Kidney glomerular epithelial cell (primary cell): ENCODE results near the gene TP73.
"Not testable (repeated sequence)": the region's sequence is repeated elsewhere in the genome, so short reads cannot be mapped to it uniquely, and the experiment has no call there.

Source experiments
- DNase-seq: peaks from one replicate; lab custom pipeline; 2025; lab: John Stamatoyannopoulos, UW

Gene TP73

DNA sequence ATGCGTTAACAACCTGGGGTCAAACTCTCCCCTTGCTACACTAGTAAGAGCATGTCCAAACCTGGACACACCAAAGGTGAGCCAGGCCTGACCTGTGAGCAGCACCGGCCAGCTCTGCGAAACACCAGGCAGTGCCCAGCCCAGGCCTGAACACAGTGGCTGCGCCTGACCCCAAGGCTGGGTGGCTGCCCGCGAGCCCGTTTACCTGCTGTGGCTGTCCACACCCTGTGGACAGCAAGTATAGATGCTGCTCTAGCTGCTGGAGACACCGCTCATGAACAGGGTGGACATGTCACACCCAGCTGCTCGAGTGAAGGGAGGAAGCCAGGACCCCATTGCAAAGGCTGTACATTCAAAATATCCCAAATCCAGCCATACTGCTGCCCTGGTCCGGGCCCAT is 92.3 kb downstream of the TP73 start:
- no peak for DNase-seq

DNA sequence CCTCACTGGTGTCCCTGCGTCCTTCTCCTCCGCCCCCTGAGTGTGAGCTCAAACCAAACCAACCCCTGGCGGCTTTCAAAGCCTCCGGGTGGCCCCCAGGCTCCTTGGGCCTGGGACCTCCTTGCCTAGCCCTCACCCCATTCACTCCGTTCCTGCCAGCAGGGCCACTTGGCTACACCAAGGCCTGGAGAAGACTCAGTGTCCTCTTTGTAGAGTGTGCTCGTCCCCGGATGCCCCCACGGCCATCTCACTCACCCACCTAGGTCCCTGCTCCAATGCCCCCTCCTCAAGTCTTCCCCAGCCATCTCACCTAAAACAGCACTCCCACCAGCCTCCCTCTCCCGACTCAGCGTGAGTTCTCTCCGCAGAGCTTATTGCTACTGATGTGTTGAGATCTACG is 92.8 kb downstream of the TP73 start:
- DNase-seq: no peak

DNA sequence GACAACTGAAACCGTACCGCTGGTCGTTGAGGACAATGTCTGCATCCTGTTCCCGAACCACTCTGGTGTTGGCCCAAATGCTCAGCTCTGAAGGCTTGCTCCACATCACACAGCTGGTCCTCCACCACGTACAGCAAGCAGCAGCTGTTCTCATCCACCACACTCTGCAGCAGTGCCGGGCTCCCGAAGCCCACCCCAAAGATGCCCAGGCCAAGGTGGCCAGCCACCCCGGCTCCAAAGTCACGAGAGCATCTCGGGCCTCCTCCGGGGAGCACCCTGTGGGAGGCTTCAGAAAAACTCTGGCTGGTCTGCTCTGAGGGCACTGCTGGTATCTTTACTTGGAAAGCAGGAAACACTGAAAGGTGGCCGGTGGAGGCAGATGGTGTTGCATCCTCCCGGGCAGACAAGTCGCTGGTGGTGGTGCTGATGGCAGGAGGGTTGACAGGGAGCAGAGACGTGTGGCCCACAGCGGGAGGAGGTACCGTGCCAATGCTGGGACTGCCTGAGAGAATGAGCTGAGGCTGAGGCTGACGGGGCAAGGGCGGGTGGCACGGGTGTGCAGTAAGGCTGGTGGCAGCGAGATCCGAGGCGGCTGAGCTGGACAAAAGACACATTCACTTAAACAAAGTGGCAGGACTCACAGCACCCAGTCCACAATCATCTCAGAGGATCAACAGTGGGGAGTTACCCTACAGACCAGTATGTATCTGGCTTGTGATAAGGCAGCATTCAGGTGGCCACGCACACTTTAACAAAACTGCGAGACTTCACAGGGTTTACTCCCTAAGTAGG is 93.5 kb downstream of the TP73 start:
- no peak for DNase-seq

DNA sequence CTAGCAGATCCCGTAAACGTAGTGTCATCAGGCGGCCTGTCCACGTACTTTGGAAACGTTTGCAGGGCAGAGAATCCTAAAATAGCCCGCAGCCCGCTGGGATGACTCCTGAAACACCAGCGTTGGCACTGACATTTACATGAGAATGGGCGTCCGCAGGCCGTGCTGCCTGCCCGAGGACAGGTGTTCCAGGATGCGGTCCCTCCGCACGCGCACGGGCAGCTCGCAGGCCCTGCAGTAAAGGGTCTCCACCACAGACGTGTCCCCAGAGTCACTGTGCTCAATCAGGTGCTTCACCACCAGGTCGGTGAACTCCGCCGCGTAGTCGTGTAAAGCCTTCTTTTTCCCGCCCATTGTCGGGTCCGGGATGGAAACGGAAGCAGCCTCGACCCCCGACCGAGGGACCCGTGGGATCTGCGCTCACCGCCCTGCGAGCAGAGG is 94.1 kb downstream of the TP73 start:
- DNase-seq: no peak

DNA sequence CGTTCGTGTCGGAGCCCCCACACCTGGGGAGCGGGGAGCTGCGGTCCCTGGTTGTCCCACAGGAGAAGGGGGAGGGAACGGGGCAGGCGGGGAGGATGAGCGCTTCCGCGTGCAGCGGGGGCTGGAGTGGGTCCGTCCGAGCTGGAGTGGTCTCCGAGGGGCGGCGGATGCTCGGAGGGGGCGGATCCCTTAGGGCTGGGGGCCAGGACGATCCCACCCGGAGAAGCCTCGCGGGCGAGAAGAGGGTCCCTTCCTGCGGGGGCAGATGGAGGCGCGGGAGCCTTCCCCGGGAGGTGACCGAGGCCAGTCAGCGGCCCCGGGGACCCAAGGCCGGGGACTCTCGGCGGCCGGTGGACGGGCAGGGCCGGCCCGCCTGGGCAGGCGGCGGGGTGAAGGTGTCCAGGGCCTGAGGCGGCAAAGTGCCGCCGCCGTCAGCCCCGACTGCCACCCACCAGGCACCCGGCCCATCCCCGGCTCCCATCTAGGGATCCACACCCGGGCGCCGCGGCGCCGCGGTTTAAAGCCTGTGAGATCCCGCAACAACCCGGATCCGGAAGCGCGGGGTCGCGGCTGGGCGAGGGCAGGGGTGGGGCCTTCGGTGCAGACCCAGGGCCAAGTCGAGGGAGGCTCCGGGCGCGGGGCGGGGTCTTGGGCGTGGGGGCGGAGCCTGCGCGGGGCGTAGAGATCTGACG is 94.7 kb downstream of the TP73 start:
- DNase-seq: peak; percentile 58

DNA sequence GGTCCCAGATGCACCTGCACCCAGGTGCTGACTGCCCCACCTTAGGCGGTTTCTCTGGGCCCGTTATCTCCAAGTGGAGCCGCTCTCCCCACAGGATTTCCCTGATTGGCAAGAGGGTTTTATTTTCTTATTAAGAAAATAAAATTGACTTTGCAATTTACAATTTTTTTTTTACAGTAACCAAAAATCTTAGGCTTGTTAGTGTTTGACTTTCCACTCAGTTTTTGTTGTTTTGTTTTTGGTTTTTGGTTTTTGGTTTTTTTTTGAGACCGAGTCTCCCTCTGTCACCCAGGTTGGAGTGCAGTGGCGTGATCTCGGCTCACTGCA is 95.2 kb downstream of the TP73 start:
- DNase-seq: no peak

DNA sequence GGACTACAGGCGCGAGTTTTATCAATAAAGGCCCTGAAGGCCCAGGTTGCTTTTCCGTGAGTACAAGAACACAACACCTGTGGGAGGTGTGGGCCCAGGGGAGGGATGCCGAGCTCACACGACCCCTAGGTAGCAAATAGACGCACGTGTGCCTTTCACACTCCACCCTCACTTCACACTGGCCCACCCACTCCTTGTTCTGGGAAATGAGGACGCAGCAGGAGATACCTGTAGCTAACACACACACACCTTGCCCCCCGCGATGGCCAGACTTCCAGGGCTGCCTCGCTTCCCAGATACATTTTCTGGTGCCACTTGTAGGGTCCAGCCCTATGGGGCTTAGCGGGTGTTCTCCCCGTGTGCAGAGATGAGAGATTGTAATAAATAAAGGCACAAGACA is 95.6 kb downstream of the TP73 start:
- DNase-seq: no peak

DNA sequence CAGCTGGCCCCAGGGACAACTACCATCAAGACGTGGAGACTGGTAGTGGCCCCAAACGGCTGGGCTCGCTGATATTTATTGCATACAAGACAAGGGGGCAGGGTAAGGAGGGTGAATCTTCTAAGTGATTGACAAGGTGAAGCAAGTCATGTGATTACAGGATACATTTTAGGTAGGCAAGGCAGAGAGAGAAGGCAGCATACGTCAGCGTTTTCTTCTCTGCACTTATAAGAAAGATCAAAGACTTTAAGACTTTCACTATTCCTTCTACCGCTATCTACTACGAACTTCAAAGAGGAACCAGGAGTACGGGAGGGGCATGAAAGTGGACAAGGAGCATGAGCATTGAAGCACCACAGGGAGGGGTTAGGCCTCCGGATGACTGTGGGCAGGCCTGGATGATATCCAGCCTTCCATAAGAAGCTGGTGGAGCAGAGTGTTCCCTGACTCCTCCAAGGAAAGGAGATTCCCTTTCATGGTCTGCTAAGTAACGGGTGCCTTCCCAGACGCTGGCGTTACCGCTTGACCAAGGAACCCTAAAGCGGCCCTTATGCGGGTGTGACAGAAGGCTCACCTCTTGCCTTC is 96.1 kb downstream of the TP73 start:
- DNase-seq: not testable (repeated sequence)

DNA sequence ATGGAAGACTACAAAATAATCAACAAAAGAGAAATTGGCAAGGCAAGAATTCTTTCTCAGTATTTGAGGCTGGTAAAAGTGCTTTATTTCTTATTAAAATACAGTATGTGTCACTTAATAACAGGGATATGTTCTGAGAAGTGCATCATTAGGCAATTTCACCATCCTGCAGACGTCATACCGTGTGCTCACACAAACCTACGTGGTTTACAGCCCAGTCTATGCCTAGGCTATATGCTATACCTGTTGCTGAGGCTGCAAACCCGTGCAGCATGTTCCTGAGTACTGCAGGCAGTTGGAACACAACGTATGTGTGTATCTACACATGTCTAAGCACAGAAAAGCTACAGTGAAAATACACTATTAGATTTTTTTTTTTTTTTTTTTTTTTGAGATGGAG is 97.2 kb downstream of the TP73 start:
- DNase-seq: no peak

DNA sequence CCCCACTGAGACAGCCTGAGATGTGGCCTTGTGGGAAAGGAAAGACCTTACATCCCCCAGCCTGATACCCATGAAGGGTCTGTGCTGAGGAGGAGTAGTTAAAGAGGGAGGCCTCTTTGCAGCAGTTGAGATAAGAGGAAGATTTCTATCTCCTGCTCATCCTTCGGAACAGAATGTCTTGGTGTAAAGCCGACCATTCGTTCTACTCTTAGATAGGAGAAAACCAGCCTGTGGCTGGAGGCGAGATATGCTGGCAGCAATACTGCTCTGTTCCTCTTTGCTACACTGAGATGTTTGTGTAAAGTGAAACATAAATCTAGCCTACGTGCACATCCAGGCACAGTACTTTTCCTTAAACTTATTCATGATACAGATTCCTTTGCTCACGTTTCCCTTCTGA is 98.4 kb downstream of the TP73 start:
- no peak for DNase-seq

DNA sequence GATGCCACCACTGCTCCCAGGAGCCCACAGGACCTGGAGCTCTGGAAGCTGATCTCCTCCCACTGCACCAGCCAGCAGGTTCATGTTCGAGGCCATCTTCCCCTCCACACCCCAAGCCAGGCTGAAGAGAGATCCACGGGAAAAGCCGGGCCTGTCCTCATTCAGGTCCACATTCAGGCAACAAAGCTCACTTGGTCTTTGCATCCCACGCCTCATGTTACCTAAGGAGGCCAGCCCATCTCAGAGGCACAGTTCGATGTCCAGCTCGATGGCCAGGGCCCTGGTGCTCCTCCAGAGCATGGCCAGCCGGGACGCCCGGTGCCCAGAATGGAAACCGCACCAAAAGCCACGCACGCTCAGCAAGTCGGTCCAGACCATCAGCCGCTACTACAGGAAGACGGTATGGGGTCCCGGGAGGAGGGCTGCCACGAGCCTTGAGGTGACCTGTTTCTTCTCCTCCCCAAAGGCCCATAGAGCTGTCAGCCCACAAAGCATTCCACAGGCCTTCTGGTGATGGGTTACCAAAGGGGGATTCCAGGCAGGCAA is 100.2 kb downstream of the TP73 start, which contains the start of gene CCDC27:
CCDC27 (plus strand) TSS at position 51 of the 546 bp plus-strand sequence; CDS start at position 83, 32 bp downstream.
- no peak for DNase-seq

DNA sequence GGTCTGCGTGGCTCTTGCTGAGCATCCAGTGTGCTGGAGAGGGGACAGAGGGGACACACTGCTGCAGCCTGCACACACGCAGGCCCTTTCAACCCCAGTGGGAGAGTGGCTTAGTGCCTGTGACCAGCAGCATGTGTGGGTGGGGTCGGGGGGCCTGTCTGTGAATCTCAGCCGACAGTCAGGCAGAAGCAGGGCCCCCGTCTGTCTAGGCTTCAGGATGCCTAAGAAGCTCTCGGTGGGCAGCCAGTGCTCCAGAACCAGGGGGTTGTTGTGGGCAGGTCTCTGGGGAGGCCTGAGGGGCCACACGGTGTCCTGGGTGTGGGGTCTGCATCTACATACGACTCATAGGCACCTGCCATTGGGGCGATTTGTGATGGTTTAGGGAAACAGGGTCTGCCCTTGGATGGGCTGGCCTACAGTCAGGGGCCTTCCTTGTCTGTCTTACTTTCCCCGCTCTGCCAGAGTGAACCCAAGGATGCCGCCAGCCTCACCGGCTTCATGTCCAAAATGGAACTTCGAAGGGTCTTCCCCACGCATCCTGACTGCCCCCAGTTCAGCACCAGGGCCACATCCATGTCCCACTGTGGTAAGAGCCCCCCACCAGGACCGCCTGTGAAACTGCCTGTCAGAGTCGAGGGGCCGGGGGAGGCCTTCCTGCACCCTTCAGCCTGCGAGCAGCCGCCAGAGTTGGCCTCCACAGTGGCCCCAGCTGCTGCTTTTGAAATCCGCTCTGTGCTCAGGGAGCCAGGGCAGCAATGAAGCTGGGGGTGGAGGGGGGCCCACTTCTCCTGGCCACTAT is 101.5 kb downstream of the TP73 start:
- no peak for DNase-seq

DNA sequence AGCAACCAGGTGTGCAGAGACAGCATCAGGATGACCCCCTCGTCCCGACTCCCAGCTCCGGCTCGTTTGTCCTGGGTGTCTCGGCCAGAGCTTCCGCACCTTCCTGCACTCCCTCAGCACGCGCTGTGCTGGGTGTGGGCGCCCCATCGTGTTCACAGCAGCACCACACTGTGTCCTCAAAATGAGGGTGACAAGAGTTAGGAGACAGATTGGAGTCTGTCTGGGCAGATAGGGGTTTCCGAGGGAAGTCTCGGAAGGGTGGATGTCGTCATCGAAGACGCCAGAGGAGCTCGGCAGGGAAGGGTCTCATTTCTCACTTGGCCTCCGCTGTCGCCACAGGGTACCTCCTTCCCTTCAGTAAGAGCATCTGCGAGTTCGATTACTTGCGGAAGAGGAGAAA is 104.1 kb downstream of the TP73 start:
- DNase-seq: no peak

DNA sequence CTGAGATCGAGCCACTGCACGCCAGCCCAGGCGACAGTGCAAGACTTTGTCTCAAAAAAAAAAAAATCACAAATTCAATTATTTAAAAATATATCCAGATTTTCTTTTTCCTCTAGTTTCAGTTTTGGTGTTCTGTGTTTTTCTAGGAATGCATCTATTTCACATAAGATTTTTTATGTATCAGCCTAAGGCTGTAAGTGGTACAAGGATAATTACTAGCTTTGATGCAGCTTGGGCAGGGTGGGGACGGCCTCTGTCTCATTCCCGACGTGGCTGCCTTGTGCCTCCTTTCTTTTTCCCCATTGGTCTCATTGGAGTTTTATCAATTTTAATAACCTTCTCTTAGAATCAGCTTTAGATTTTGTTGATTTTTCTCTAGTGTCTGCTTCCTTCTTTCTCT is 106.8 kb downstream of the TP73 start:
- no peak for DNase-seq

DNA sequence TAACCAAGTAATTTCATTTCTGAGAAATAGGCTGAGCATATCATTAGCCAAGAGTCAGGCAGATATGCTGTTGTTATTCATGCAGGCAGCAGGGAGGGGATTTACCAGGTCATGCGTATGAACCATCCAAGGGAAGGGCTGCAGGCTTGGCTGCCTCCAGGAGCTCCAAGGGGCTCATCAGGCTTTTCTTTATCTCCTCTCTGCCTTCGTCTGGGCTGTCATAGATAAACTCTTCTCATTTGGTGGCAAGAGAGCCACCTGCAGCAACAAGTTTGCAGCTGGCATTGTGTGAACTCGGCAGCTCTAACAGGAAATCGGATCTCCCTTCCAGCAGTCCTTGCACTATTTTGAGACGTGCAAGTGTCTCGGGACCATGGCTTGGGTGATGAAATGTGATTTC is 107.5 kb downstream of the TP73 start:
- DNase-seq: no peak

DNA sequence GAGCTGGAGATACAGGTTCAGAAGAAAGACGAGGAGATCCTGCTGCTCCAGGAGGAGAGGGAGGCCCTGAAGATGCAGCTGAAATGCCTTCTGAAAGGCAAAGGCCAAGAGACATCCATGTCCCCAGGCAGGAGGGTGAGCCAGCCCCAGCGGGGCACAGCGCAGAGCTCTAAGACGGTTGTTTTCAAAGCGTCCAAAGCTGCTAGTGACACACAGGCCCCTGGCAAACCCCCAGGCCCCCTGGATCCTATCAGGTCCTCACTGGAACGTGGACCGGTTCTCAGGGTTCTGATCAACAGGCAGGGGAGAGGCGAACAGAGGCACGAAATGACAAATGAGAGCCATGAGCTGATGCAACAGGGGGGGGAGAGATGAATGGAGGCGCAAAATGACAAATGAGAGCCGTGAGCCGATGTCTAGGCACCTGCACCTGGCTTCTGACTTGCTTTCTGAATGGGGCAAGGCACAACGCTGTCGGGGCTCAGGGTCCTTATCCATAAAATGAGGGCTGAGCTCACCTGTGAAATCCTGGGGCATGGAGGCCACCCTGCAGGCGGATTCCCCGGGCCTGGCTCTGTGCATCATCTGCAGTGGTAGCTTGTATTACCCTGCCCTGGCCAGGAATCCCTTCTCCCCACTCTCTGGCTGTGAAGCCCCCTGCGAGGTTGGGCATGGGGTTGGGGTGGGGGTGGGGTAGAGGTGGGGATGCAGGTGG is 109.1 kb downstream of the TP73 start:
- no peak for DNase-seq

DNA sequence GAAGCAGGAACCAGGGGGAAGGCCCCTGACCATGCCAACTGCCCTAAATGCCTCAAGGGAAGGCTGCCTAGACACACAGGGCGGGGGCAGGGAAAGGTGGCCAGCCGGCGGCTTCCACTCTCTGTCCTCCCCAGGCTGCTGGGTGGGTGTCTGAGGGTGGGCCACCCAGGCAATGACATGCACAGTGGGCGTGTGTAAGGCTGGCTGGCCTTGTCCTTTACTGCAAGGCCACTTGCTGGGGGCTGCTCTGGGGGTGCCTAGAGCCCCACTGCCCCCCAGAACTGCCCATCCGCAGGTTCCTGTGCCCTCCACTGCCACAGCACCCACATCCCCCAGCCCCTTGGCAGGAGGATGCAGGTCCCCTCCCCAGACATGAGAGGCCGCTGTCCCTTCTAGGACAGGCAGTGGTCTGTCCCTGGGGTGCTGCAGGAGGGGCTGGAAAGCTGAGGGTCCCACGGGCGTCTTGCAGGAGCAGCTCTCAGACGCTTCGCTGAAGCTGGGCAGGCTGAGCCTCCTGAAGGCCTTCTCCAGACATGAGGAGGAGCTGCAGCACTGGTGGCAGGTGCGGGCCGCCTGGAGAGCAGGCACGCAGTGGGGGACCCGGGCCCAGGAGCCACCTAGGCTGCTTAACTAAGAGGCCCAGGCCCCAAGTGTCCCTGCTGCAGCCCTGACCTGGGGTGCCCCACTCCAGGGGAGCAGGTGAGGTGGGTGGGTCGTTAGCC is 110.0 kb downstream of the TP73 start:
- DNase-seq: no peak

DNA sequence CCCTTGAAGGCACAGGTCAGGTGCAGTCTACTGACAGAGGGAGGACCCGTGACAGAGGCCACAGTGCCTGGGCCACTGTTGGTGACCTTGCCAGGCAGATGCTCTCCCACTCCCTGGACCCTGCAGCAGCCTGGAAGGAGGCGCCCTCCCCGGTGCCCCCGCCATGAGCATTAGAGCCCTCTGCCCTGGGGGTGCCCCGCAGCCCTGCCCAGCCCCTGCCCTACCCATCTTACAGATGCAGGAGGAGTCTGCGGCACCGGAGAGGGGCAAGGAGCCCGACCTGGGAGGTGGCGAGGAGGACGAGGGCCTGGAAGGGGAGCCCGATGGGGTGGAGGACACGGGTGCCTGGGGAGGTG is 110.5 kb downstream of the TP73 start:
- DNase-seq: no peak

DNA sequence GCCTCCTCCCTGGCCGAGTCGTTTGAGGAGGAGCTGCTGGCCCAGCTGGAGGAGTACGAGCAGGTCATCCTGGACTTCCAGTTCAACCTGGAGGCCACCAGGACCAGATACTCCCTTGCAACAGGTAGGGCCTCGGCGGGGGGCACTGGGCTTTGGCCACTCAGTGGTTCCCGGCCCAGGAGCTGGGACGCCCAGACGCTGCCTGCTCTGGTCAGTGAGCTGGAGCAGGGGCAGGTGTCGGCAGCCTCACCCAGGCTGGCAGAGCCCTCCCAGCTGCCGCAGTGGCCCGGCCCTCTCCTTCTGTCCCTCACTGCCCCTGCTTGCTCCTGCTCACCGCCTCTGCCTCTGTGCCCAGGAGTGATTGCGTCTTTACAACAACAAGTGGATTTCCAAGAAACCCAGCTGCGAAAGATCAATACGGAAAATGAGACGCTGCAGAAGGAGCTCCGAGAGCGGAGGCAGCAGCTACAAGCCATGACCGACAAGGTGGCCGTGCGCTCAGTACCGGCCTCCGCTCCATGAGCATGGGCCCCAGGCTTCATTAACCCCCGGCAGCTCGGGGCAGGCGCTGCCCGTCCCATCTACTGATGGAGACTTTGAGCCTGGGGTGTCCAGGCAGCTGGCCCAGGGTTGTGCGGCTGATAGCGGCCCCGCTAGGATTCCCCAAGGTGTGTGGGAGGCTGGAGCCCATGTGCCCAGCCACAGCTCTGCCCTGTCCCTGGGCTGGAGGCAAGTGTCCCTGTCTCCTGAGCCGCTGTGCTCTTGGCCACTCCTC is 111.2 kb downstream of the TP73 start:
- no peak for DNase-seq

DNA sequence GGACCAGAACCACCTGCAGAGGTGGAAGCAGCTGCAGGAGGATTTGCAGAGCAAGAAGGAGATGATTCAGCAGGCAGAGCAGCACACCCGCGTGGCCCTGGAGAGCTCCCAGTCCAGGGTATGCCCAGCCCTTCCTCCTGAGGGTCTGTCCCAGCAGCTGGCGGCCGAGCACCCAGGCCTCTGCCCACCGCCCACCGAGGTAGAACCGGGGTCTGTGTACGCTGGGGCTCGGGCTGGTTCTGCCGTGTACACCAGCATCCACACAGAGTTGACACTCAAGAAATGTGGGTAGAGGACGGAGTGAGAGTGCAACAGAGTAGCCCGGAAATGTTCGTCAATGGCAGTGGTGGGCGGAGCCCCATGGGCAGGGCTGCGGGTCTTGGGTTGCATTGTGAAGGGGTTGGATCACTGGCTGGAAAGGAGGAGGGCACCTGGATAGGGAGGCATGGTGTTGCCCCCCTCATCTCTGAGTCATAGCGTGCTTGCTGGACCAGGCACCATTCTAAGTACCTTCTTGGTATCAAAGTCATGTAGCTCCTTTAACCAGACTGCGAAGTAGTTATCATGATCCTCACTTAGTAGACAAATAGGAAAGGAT is 115.1 kb downstream of the TP73 start:
- DNase-seq: no peak
